Chondrocyte (in vitro differentiated cells): ENCODE measurements around the gene GPS1. TPM values are rescaled to one million over a fixed set of nuclear protein-coding genes. Genes with fewer than 3 reads are reported as not detected.

Source experiments
- DNase-seq: peaks from one replicate; pipeline ENCODE4 v3.0.0; 2021; ENCODE audit warnings: mixed read lengths, low spot score
- H3K27ac Mint-ChIP-seq: one replicate; pipeline ENCODE4 v1.8.0; 2021; ENCODE audit warnings: mild to moderate bottlenecking, moderate library complexity, mixed read lengths; ENCODE audit not compliant: unreplicated experiment
- H3K27me3 Mint-ChIP-seq: 2 replicates; pipeline ENCODE4 v1.8.0; 2021; ENCODE audit warnings: low read depth, mixed read lengths
- H3K36me3 Mint-ChIP-seq: 2 replicates; pipeline ENCODE4 v1.8.0; 2021; ENCODE audit warnings: low read depth, mixed read lengths
- H3K4me1 Mint-ChIP-seq: 2 replicates; pipeline ENCODE4 v1.8.0; 2021; ENCODE audit warnings: low read depth, mild to moderate bottlenecking, mixed read lengths
- H3K4me3 Mint-ChIP-seq: one replicate; pipeline ENCODE4 v1.8.0; 2021; ENCODE audit warnings: mild to moderate bottlenecking, moderate library complexity, mixed read lengths; ENCODE audit not compliant: unreplicated experiment
- H3K9me3 Mint-ChIP-seq: 2 replicates; pipeline ENCODE4 v1.8.0; 2021; ENCODE audit warnings: low read depth, mixed read lengths
- total RNA-seq: library from RNA; stranded (reverse); gene quantifications from 3 replicates; pipeline ENCODE4 v1.2.1, GENCODE V29; 2021
- TF ChIP-seq, protein P1 (sequence below): fragments of 200-600 bp; sonication (generic); IDR thresholded peaks from 2 replicates; pipeline ENCODE4 v1.5.0; 2021; ENCODE audit warnings: antibody characterized with exemption, mild to moderate bottlenecking, moderate library complexity

Gene GPS1
- total RNA-seq, 1 donor from 2014 or later = 82.8 TPM

DNA sequence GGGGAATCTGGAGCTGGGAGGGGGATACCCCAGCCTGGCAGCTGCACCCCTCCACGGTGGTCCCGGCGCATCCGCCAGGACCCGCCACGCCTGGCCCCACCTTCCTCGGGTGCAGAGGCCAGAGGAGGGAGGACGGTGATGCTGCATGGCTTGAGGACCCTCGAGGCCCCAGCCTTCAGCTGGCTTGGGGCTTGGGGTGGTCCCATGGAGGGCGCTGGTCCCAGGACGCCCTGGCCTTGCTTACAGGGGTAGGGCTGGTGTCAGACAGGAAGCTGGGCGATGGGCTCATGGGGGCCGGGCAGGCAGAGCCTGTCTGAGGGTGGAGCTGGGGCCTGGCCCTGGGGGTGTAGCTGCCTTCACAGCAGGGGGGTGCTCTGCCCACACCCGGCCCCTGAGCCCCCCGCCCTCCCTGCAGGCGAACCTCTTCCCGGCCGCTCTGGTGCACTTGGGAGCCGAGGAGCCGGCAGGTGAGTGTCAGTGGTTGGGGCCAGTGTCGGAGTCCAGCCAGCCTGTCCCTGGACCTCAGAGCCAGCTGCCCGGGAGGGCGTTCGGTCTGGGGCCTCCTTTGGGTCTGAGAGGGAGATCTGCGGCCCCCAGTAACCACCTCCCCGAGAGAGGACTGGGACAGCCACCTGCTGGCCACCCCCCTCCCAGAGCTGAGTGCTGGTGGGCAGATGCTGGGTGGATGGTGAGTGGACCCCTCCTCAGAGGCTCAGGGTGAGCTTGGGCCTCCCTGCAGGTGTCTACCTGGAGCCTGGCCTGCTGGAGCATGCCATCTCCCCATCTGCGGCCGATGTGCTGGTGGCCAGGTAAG lies 35.4 kb upstream of the GPS1 start:
- no peak for DNase-seq
- no peak overlapping the region for H3K27ac Mint-ChIP-seq
- no peak overlapping the region for H3K4me3 Mint-ChIP-seq
- TF ChIP-seq, protein P1, sequence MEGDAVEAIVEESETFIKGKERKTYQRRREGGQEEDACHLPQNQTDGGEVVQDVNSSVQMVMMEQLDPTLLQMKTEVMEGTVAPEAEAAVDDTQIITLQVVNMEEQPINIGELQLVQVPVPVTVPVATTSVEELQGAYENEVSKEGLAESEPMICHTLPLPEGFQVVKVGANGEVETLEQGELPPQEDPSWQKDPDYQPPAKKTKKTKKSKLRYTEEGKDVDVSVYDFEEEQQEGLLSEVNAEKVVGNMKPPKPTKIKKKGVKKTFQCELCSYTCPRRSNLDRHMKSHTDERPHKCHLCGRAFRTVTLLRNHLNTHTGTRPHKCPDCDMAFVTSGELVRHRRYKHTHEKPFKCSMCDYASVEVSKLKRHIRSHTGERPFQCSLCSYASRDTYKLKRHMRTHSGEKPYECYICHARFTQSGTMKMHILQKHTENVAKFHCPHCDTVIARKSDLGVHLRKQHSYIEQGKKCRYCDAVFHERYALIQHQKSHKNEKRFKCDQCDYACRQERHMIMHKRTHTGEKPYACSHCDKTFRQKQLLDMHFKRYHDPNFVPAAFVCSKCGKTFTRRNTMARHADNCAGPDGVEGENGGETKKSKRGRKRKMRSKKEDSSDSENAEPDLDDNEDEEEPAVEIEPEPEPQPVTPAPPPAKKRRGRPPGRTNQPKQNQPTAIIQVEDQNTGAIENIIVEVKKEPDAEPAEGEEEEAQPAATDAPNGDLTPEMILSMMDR = no peak
- no peaks in the 10 kb centered on the region for H3K36me3 Mint-ChIP-seq
- no peaks in the 10 kb centered on the region for H3K27me3 Mint-ChIP-seq
- no peaks in the 10 kb centered on the region for H3K9me3 Mint-ChIP-seq
- peaks cover under 1% of the 10 kb centered on the region for H3K4me1 Mint-ChIP-seq

GRCh38 chr17:82016875-82017459 lies 34.7 kb upstream of the GPS1 start:
- TF ChIP-seq, protein P1 = no peak
- H3K27me3 Mint-ChIP-seq = no peaks in the 10 kb centered on the region
- H3K9me3 Mint-ChIP-seq = no peaks in the 10 kb centered on the region
- H3K36me3 Mint-ChIP-seq = no peaks in the 10 kb centered on the region
- H3K27ac Mint-ChIP-seq = no peak overlapping the region
- DNase-seq = no peak
- peaks cover 8% of the 10 kb centered on the region for H3K4me1 Mint-ChIP-seq
- no peak overlapping the region for H3K4me3 Mint-ChIP-seq

- no peak overlapping the region for H3K4me3 Mint-ChIP-seq
Measured at GRCh38 chr17:82017612-82018151, 34.0 kb upstream of the GPS1 start.

DNA sequence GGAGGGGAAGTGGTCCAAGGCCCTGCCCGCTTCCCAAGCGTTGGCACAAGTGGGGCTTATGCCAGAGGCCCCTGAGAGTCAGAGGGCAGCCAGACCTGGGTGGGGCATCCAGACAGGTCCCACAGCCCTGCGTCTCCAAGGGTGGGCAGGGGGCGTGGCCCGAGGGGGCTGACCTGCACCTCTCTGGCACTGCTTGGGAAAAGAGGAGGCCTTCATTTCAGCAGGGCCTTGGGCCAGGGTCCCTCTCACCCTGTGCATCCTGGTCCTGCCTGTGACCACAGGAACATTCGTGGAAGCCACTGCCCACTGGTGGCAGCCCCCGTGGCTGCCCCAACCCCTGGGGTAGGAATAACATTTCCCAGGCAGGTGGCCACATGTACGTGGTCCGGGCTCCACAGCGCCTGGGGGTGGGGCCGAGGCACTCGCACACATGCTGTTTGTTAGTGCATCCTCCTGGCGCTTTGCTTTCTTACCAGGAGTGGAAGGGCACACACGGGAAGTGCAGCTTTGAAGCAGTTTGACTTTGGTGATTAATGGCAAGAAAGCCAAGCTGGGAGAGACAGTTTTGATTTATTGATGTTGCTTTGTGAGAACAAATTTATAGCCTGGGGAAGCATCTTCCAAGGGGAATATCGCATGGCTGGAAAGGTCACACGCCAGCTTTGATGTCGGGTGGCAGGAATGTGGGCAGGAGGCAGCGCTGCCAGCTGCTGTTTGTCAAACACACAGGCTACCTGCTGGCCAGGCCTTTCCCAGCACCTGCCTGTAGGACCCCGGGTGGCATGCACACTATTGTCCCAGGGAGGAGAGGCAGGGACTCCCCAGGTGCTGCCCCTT lies 33.3 kb upstream of the GPS1 start:
- DNase-seq = no peak
- TF ChIP-seq, protein P1 = no peak
- Mint-ChIP-seq H3K27me3 (no peaks in the 10 kb centered on the region), H3K27ac (no peak overlapping the region), H3K36me3 (no peaks in the 10 kb centered on the region), H3K9me3 (no peaks in the 10 kb centered on the region), H3K4me3 (no peak overlapping the region), H3K4me1 (peaks cover 10% of the 10 kb centered on the region)

More at GRCh38 chr17:82017612-82018151, 34.0 kb upstream of the GPS1 start:
- DNase-seq = no peak
- Mint-ChIP-seq H3K27ac (no peak overlapping the region), H3K4me1 (peaks cover 10% of the 10 kb centered on the region), H3K27me3 (no peaks in the 10 kb centered on the region), H3K36me3 (no peaks in the 10 kb centered on the region), H3K9me3 (no peaks in the 10 kb centered on the region)
- TF ChIP-seq, protein P1 = no peak
